ENCODE data around the gene PRRC2A.

The PRRC2A gene

DNA sequence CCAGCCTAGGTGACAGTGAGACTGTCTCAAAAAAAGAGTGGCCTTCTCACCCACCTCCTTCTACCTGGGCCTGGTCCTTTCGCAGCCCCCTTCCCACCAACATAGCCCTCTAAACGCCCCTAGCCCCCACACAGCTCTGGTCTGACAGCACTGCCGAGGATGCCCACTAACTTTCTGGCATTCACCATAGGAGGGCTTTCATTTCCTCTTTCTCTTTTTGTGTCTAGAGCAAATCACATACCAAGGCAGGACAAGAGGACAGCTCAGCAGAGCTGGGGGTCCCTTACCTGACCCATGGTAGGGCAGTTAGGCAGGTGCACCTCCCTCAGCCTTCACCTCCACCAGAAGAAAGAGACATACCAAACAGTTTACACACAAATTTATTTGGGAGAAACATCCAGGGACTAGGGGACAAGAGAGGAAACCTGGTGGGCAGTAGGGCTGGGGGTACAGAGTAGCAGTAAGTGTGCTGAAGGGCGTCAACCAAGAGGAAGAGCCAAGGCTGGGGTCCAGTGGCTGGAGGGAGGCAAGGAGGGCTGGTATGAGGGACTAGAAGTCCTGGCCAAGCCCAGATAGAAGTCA is 55.9 kb downstream of the PRRC2A start:
- no peak for DNase-seq

- no peak for DNase-seq
These were observed 56.4 kb downstream of the PRRC2A start for GRCh38 chr6:31676904-31677303.

DNA sequence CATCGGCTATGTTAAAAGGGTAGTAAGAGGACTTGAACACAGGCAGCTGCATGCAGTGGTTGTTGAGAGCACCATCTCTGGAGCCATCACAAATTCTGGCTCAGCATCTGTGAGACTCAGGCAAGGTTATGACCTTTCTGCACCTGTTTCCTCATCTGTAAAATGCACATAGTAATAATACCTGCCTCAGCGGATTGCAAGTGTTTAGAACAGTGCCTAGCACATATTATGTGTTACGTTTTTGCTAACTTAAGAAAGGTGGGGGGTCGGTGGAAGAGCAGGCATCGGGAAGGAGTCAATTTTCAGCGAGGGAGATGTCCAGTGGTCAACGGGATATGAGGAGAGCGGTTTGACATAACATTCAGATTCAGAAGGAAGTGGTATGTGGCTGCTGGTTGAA is 57.4 kb downstream of the PRRC2A start:
- DNase-seq: no peak

GRCh38 chr6:31680226-31681134 is 60.0 kb downstream of the PRRC2A start, which contains the start of gene LY6G5C:
TSS of gene LY6G5C (minus strand) at chr6:31681067. CDS start at chr6:31680373, 694 bp downstream.
- DNase-seq: peak; percentile 52

- DNase-seq: no peak
These were observed 60.7 kb downstream of the PRRC2A start for GRCh38 chr6:31681135-31681671.

GRCh38 chr6:31683591-31683990 is 63.1 kb downstream of the PRRC2A start:
- DNase-seq: no peak

DNA sequence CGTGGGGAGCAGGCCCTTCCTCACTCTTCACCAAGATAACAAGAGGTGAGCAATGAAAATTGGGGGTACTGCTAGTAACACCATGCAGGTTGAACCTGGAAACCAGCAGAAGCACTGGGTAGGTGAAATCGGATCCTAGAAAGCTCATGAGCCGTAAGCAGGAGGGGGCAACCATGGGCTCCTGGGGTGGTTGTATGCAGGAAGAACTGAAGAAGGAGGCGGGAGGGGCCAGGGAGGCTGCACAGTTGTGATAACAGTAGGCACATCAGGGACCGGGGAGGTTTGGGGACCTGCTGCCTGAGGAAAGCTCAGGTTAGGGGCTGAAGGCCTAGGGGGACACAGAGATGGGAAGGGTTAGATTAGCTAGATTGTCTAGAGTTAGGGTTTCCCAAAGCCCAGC is 66.0 kb downstream of the PRRC2A start:
- no peak for DNase-seq

DNA sequence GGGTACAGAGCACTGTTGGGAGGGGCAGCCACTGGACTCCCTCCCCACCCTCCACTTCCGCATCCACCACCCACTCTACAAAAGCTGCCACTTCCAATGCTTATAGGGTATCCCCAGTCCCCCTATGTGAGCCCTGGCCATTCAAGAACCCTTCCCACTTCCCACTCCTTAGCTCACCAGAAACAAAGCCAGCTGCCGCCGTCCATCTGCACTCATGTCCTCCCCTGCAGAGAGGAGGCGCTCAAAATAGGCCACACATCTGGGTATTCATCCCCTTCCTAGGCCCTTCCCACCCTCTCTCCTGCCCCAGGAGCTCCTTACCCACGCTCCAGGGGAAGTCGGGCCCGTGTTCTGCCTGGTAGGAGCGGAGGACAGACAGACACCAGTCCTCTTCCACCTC is 66.8 kb downstream of the PRRC2A start:
- no peak for DNase-seq
